DMS53 treated with DMSO at 0.1 percent for 48 hours (cell line): ENCODE measurements around the gene NCAPG2.

ENCODE experiments used
- DNase-seq: peaks from one replicate; lab custom pipeline; 2025; ENCODE audit not compliant: unreplicated experiment; lab: John Stamatoyannopoulos, UW

The NCAPG2 gene

DNA sequence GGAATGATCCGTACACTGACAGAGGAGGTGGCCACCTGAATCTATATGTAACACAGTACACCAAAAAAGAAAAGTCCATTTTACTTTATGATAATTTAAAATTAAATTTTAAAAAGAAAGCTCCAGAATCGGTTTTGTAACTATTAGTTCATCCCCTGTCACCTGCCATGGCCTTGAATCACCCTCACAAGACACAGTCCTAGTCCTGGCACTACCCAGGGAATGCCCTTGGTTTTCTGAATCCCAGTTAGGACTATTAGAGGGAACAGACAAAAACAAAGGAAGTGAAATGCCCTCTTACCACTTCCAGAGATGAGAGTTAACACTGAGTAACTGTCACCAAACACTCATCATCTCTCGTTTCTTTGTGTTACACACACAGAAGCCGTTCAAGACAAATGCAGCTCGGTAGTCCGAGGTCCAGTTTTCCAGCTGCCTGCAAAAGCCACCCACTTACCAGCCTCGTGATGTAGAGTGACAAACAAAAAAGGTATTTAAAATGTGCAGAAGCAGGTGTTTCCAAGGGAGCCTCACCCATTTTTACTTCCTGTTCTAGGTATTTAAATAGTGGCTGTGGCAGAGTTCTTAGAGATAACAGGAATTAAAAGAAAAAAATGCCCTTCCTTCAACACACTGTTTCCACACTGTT lies 123.0 kb downstream of the NCAPG2 start:
- DNase-seq, result peak; percentile 99
